Esophagus (tissue), 2 donors: ENCODE measurements around the gene GABARAPL1. TPM values are rescaled to one million over a fixed set of nuclear protein-coding genes. Genes with fewer than 3 reads are reported as not detected.

Experiments used
- H3K27ac ChIP-seq, 2 donors: one replicate each; pipeline ENCODE4 v1.5.1; 2013; ENCODE audit warnings: low read depth in 2 of 2, mild to moderate bottlenecking in 2 of 2, inconsistent platforms in 1 of 2, low read length in 1 of 2, moderate library complexity in 1 of 2
- H3K27me3 ChIP-seq, 2 donors: one replicate each; pipeline ENCODE4 v1.6.1; 2013; ENCODE audit warnings: low read length in 2 of 2, control low read depth in 1 of 2, mild to moderate bottlenecking in 1 of 2; ENCODE audit not compliant: insufficient read depth in 2 of 2, control insufficient read depth in 1 of 2
- H3K36me3 ChIP-seq, 2 donors: one replicate each; pipeline ENCODE4 v1.6.1; 2013; ENCODE audit warnings: low read length in 1 of 2; ENCODE audit not compliant: control insufficient read depth in 2 of 2, insufficient read depth in 2 of 2
- H3K4me1 ChIP-seq, 2 donors: one replicate each; pipeline ENCODE4 v1.6.1; 2013; ENCODE audit warnings: low read length in 1 of 2; ENCODE audit not compliant: control insufficient read depth in 2 of 2, insufficient read depth in 2 of 2
- H3K4me3 ChIP-seq, 2 donors: one replicate each; pipeline ENCODE4 v1.5.1; 2013; ENCODE audit warnings: low read length in 2 of 2, mild to moderate bottlenecking in 2 of 2, low read depth in 1 of 2, moderate library complexity in 1 of 2
- H3K9me3 ChIP-seq, 2 donors: one replicate each; pipeline ENCODE4 v1.6.1; 2013; ENCODE audit warnings: mild to moderate bottlenecking in 2 of 2, low read depth in 1 of 2, low read length in 1 of 2, moderate library complexity in 1 of 2; ENCODE audit not compliant: control insufficient read depth in 2 of 2, insufficient read depth in 1 of 2
- WGBS, 2 donors: extraction: QIAGEN DNeasy Blood & Tissue Kit; methylation state at CpG; one replicate each; pipeline ENCODE4 v1.1.7; 2013; 5-methylcytosine and 5-hydroxymethylcytosine counted together
- polyA plus RNA-seq, 2 donors: library from polyadenylated mRNA; stranded (reverse); fragments of 200-250 nt; gene quantifications; one replicate each; pipeline ENCODE4 v1.2.3, GENCODE V29; 2013
- donor health status: healthy with polysubstance abuse.
- donor health status: Bipolar disorder and iron deficiency.

GABARAPL1 gene
- 10 to 100 TPM; 15.0 to 25.3 TPM for polyA plus RNA-seq

DNA sequence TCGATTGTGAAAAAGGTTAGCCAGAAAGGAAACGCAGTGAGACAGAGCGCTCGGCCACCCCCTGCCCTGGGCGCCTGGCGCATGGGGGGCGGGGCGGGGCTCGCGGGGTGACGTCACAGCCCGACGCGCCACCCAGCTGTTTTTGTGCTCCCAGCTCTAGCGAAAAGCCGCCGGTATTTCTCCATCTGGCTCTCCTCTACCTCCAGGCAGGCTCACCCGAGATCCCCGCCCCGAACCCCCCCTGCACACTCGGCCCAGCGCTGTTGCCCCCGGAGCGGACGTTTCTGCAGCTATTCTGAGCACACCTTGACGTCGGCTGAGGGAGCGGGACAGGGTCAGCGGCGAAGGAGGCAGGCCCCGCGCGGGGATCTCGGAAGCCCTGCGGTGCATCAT lies at the start of gene GABARAPL1:
GABARAPL1 (plus strand) TSS at position 139 of the 393 bp plus-strand sequence; CDS start at position 392, 253 bp downstream.
- Histone ChIP-seq H3K27me3 (no peaks in the 10 kb centered on the region), H3K4me1 (no peaks in the 10 kb centered on the region), H3K4me3 (peak within 1 kb of the TSS; percentile 80 to 83), H3K9me3 (no peaks in the 10 kb centered on the region), H3K36me3 (no peaks in the 10 kb centered on the region), H3K27ac (peak within 1 kb of the TSS; percentile 98 to 99)
- WGBS, 2 donors, result 1% methylated on average over 35 of the region's 35 CpGs

DNA sequence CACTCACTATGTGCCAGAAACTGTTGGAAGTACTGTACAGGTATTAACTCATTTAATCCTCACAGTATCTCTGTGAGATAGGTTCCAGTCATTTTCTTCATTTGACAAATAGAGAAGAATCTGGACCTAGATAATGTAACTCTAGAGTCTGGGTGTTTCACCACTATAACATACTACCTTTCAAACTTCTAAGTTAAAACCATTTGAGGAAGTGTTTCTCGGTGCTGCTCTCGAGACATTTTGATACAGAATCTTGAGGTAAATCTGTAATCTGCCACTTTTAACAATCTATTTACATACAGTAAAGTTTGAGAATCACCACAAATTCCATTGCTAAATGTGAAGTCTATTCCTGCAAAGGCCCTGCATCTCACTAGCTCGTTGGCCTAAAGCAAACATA lies 49.6 kb upstream of the GABARAPL1 start:
- H3K4me1 ChIP-seq, result no peaks in the 10 kb centered on the region
- H3K9me3 ChIP-seq, result no peaks in the 10 kb centered on the region
- no peaks in the 10 kb centered on the region for H3K27me3 ChIP-seq
- H3K4me3 ChIP-seq, result no peak overlapping the region
- H3K27ac ChIP-seq, result no peak overlapping the region
- 74 to 81% methylated on average over 3 of the region's 3 CpGs for WGBS, 2 donors
- no peaks in the 10 kb centered on the region for H3K36me3 ChIP-seq

DNA sequence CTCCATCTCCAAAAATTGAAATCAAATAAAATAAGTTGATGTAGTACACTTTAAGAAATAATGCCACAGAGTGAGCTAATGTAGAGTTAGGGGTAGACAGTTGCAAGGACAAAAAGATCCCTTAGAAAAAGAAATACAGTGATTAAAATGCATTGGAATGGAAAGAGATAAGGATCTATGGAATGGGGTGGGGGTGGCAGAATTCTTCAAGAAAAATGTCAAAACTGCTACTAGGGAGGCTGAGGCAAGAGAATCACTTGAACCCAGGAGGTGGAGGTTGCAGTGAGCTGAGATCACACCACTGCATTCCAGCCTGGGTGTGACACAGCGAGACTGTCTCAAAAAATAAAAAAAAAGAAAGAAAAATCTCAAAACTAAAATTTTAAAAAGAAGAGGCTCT lies 47.3 kb upstream of the GABARAPL1 start:
- WGBS, 2 donors, result 0 to 13% methylated on average over 1 of the region's 1 CpG
- H3K4me3 ChIP-seq, result no peak overlapping the region
- no peak overlapping the region for H3K27ac ChIP-seq
- H3K9me3 ChIP-seq, result no peaks in the 10 kb centered on the region
- no peaks in the 10 kb centered on the region for H3K4me1 ChIP-seq
- H3K36me3 ChIP-seq, result no peaks in the 10 kb centered on the region
- no peaks in the 10 kb centered on the region for H3K27me3 ChIP-seq

DNA sequence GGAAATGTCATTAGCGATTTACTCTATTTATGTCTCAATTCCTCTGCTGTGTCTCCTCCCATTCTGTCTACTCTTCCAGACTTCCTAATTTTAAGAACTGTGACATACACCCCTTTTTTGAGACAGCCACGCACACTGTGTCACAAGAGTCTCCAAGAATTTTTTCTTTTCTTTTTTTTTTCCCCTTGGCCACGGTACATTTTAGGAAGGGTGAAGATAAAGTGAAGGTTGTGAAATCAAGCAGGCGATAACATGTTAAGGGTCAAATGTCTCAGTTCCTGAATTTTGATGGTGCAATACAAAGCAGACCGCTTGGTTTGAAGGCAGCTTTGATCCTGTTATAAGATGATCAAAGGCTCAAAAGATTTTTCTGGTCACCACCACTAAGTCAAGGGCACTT lies 45.1 kb upstream of the GABARAPL1 start:
- Histone ChIP-seq H3K27ac (no peak overlapping the region), H3K36me3 (no peaks in the 10 kb centered on the region), H3K4me1 (no peaks in the 10 kb centered on the region), H3K4me3 (no peak overlapping the region), H3K9me3 (no peaks in the 10 kb centered on the region), H3K27me3 (no peaks in the 10 kb centered on the region)
- 46 to 48% methylated on average over 5 of the region's 5 CpGs for whole genome bisulfite sequencing, 2 donors

DNA sequence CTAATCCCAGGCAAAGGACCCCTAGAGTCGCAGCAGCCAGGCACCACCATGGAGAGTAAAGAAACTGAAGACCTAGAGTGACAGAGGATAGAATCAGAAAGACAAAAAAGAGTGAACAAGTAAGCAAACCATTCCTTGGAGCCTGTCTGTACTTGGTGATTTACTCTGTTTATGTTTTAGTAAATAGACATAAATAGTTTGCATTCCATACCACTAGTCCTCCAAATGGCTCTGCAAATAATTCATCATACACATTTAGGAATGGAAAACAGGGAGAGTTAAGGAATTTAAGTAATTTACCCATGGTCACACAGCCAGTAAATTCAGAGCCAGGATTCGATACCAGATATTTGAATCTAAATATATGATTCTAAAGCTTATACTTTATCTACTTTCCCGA lies 43.6 kb upstream of the GABARAPL1 start:
- no peaks in the 10 kb centered on the region for H3K4me1 ChIP-seq
- no peaks in the 10 kb centered on the region for H3K9me3 ChIP-seq
- no peak overlapping the region for H3K27ac ChIP-seq
- 65 to 70% methylated on average over 3 of the region's 3 CpGs for WGBS, 2 donors
- no peaks in the 10 kb centered on the region for H3K36me3 ChIP-seq
- no peak overlapping the region for H3K4me3 ChIP-seq
- H3K27me3 ChIP-seq, result no peaks in the 10 kb centered on the region

- Histone ChIP-seq H3K27ac (no peak overlapping the region), H3K27me3 (no peaks in the 10 kb centered on the region), H3K9me3 (no peaks in the 10 kb centered on the region), H3K36me3 (no peaks in the 10 kb centered on the region), H3K4me3 (no peak overlapping the region), H3K4me1 (no peaks in the 10 kb centered on the region)
- 89% methylated on average over 5 of the region's 5 CpGs for WGBS, 2 donors
Measured at GRCh38 chr12:10170216-10170615, 42.5 kb upstream of the GABARAPL1 start.

DNA sequence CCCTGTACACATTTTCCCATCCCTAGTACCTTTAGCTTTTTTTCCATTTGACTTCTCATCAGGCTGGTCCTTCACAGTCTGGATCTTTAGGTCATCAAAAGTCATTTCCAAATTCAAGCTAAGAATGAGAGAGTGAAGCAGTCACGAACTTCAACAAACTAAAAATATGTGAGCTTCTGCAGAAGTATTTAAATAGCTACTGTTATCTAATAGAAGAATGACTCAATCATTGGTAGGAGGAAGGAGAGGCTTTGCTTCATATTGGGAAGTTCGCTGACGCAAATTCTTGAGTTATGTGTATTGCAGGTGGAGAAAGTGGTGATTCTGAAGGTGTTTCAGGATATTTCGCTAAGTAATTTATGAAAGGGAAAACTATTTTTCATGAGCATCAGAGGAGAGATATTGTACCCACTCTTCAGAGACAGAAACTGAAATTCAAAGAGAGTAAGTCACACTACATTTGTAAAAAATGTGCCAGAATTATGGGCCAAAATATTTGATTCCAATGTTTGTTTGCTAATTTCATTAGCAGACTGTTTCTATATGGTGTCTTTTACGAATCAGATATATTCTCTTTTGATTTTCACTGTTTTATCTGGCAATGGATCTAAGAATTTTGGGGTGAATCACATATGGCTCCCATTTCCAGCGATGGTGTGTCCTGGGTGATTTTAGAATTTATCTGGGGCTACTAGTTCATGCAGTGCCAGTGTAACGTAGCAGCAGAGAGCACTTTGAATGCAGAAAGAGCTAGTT lies 40.5 kb upstream of the GABARAPL1 start, which contains the start of gene OLR1:
OLR1 (minus strand) TSS at position 160 of the 756 bp plus-strand sequence; CDS start at position 105, 55 bp downstream.
- Histone ChIP-seq H3K9me3 (no peaks in the 10 kb centered on the region), H3K4me3 (no peak within 1 kb of the TSS), H3K27ac (no peak within 1 kb of the TSS), H3K4me1 (no peaks in the 10 kb centered on the region), H3K27me3 (no peaks in the 10 kb centered on the region), H3K36me3 (no peaks in the 10 kb centered on the region)
- 74 to 80% methylated on average over 7 of the region's 7 CpGs for WGBS, 2 donors

- Histone ChIP-seq H3K4me3 (no peak overlapping the region), H3K36me3 (no peaks in the 10 kb centered on the region), H3K27ac (peak overlapping the region; percentile 42 to 45), H3K9me3 (no peaks in the 10 kb centered on the region), H3K27me3 (no peaks in the 10 kb centered on the region), H3K4me1 (no peaks in the 10 kb centered on the region)
- 64 to 68% methylated on average over 2 of the region's 2 CpGs for WGBS, 2 donors
Measured at GRCh38 chr12:10174986-10175614, 37.6 kb upstream of the GABARAPL1 start.

DNA sequence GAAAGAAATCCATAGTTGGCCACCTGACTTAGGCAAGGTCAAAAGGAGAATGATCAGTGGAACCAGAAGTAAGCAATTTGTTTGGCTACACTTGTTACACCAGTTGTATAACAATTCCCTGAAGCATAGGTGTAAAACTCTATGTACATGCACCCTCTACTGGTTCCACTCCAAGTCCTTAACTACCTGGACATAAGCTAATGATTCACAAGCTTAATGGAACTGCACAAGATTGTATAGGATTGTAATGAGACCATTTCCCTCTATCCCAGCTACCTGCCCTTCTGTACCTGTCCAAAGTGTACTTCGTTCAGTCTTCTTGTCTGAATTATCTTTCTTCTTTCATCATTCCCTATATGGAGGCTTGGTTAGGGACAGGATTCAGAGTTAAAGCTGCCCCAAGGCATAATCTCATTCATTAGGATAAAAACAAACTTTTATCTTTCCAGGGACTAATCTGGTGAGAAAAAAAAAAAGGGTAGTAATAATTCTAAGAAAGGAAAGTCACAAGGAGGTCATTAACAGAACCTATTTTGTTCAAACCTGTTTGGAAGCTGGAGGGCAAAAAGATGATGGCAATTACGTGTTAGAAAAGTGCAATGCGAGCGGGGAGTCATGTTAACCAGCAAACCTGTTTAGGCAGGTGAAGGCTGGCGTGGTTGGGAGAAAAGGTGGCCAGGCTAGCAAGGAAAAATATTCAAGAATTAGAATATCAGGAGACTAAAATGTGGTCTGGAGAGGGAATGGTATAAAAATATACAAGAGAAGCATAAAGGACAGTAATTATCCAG lies 36.6 kb upstream of the GABARAPL1 start:
- Histone ChIP-seq H3K36me3 (no peaks in the 10 kb centered on the region), H3K27me3 (no peaks in the 10 kb centered on the region), H3K4me3 (no peak overlapping the region), H3K4me1 (no peaks in the 10 kb centered on the region), H3K27ac (peak overlapping the region; percentile 42 to 45), H3K9me3 (no peaks in the 10 kb centered on the region)
- 49 to 63% methylated on average over 5 of the region's 5 CpGs for WGBS, 2 donors
